Mucosa of descending colon (tissue), 3 donors: ENCODE data around the gene FLOT2. TPM values are rescaled to one million over a fixed set of nuclear protein-coding genes. Genes with fewer than 3 reads are reported as not detected.

ENCODE experiments used
- ATAC-seq: fragments of 200-7000 bp; cut with Tn5 transposase; one replicate; pipeline ENCODE4 v1.9.1; 2020; ENCODE audit warnings: mild to moderate bottlenecking, moderate library complexity
- DNase-seq, 3 donors: peaks; one replicate each; pipeline ENCODE4 v3.0.0-alpha.2; 2020
- H3K36me3 ChIP-seq: fragments of 200-600 bp; one replicate; pipeline ENCODE4 v1.8.0; 2021; ENCODE audit warnings: low read depth, mild to moderate bottlenecking
- H3K4me1 ChIP-seq: fragments of 200-600 bp; one replicate; pipeline ENCODE4 v1.8.0; 2021; ENCODE audit warnings: low read depth, mild to moderate bottlenecking
- H3K4me3 ChIP-seq: fragments of 200-600 bp; one replicate; pipeline ENCODE4 v1.8.0; 2021; ENCODE audit warnings: mild to moderate bottlenecking
- H3K9me3 ChIP-seq: fragments of 200-600 bp; one replicate; pipeline ENCODE4 v1.8.0; 2021; ENCODE audit warnings: mild to moderate bottlenecking
- CTCF ChIP-seq: fragments of 200-600 bp; IDR thresholded peaks from one replicate; pipeline ENCODE4 v1.8.0; 2022; ENCODE audit warnings: antibody characterized with exemption, mild to moderate bottlenecking
- intact Hi-C, 2 donors: fragments of 100-400 bp; cut with DNase I in 1 of 2; cut with micrococcal nuclease in 1 of 2; formaldehyde crosslinking; loops; one replicate each; pipeline versions ENCODE4 v1.11.0 to v1.11.1; 2022; cut with DNase I, micrococcal nuclease
- total RNA-seq, 3 donors: library from RNA; stranded (reverse); fragmentation: NEBNext Ultra II Directional in 2 of 3; extraction: Animal tissue kit (Norgen Biotek cat#: 25700) in 2 of 3; gene quantifications; one replicate each; pipeline versions ENCODE4 v1.2.1 to v1.2.4, GENCODE V29; 2021 to 2023
- donor health status: DM: no; HTN: no; CAD: no; lungs with moderate emphysema.
- donor health status: DM: no; HTN: no; CAD: no.
- donor health status: DM: no; HTN: yes; CAD: no.

FLOT2 gene
- total RNA-seq, 3 donors from 2014 or later: 87.9 to 98.0 (median 89.8) TPM

- no peak for TF ChIP-seq CTCF
- H3K4me3 ChIP-seq: no peak overlapping the region
- intact Hi-C loops: no loop called here
These were observed 28.4 kb upstream of the FLOT2 start for GRCh38 chr17:28925912-28926365.

GRCh38 chr17:28920201-28920600, 22.7 kb upstream of the FLOT2 start:
- ATAC-seq (no peak), DNase-seq (no peak)
- H3K4me1 ChIP-seq: no peaks in the 10 kb centered on the region
- intact Hi-C loops: no loop called here
- TF ChIP-seq CTCF: no peak
- H3K4me3 ChIP-seq: no peak overlapping the region
- peaks cover 15% of the 10 kb centered on the region for H3K36me3 ChIP-seq
- no peaks in the 10 kb centered on the region for H3K9me3 ChIP-seq

More at GRCh38 chr17:28925912-28926365, 28.4 kb upstream of the FLOT2 start:
- Histone ChIP-seq H3K4me1 (no peaks in the 10 kb centered on the region), H3K9me3 (no peaks in the 10 kb centered on the region), H3K36me3 (no peaks in the 10 kb centered on the region)
- DNase-seq (no peak), ATAC-seq (peak; percentile 85)

GRCh38 chr17:28918295-28918694, 20.8 kb upstream of the FLOT2 start:
- H3K36me3 ChIP-seq: peaks cover 15% of the 10 kb centered on the region
- no peak for ATAC-seq

GRCh38 chr17:28917465-28917864, 19.9 kb upstream of the FLOT2 start:
- DNase-seq (no peak), ATAC-seq (no peak)
- H3K9me3 ChIP-seq: no peaks in the 10 kb centered on the region
- no peak overlapping the region for H3K4me3 ChIP-seq
- peaks cover 15% of the 10 kb centered on the region for H3K36me3 ChIP-seq
- H3K4me1 ChIP-seq: peaks cover 5% of the 10 kb centered on the region
- intact Hi-C loops: loop anchor here in 1 of 2 donors (10.0 kb wide), 1 partner anchor 163 kb away; no protein-coding TSS in a partner anchor
- TF ChIP-seq CTCF: no peak

More at GRCh38 chr17:28918295-28918694, 20.8 kb upstream of the FLOT2 start:
- intact Hi-C loops: loop anchor here in 1 of 2 donors (10.0 kb wide), 1 partner anchor 163 kb away; no protein-coding TSS in a partner anchor
- no peaks in the 10 kb centered on the region for H3K4me1 ChIP-seq
- no peaks in the 10 kb centered on the region for H3K9me3 ChIP-seq
- H3K4me3 ChIP-seq: no peak overlapping the region
- DNase-seq: no peak
- no peak for TF ChIP-seq CTCF

- H3K4me1 ChIP-seq: peaks cover 6% of the 10 kb centered on the region
- no peak for ATAC-seq
- DNase-seq: no peak
- peaks cover 15% of the 10 kb centered on the region for H3K36me3 ChIP-seq
- no peak overlapping the region for H3K4me3 ChIP-seq
- intact Hi-C loops: loop anchor here in 1 of 2 donors (10.0 kb wide), 1 partner anchor 162 kb away; no protein-coding TSS in a partner anchor
- no peak for TF ChIP-seq CTCF
- no peaks in the 10 kb centered on the region for H3K9me3 ChIP-seq
These were observed 19.5 kb upstream of the FLOT2 start for GRCh38 chr17:28917029-28917428.
